SK-N-SH (cell line): Measurements from ENCODE around the gene EIF2B5.

Experiments
- CTCF ChIP-seq: fragments of 200-600 bp; sonication (generic); IDR thresholded peaks from 2 replicates; pipeline ENCODE4 v1.6.1; 2017; ENCODE audit warnings: antibody characterized with exemption, mild to moderate bottlenecking, moderate library complexity
- EP300 ChIP-seq, 2 experiments: IDR thresholded peaks; 2 replicates each; pipeline versions ENCODE4 v1.4.0 to v1.6.1; 2012; ENCODE audit warnings: borderline replicate concordance in 1 of 2, low read depth in 1 of 2, low read length in 1 of 2
- EZH2phosphoT487 ChIP-seq: fragments of 200-600 bp; sonication (generic); IDR thresholded peaks from 2 replicates; pipeline ENCODE4 v1.6.1; 2017; ENCODE audit warnings: low read depth, mixed run types, mild to moderate bottlenecking, antibody characterized with exemption, moderate library complexity, borderline replicate concordance
- FOXJ3 ChIP-seq: sonication (generic); formaldehyde crosslinking; IDR thresholded peaks from 2 replicates; pipeline ENCODE4 v1.5.1; 2020; ENCODE audit warnings: mild to moderate bottlenecking, missing genetic modification reagents
- GABPA ChIP-seq: IDR thresholded peaks from 2 replicates; pipeline ENCODE4 v1.4.0; 2012; ENCODE audit warnings: low read depth, mild to moderate bottlenecking
- JUND ChIP-seq: IDR thresholded peaks from 2 replicates; pipeline ENCODE4 v1.4.0; 2012
- MXI1 ChIP-seq: IDR thresholded peaks from 2 replicates; pipeline ENCODE4 v1.6.1; 2012; ENCODE audit warnings: mild to moderate bottlenecking, low read depth, low read length, improper control_type of control experiment
- NFIC ChIP-seq: IDR thresholded peaks from 2 replicates; pipeline ENCODE4 v1.4.0; 2012; ENCODE audit warnings: borderline replicate concordance
- RAD21 ChIP-seq: IDR thresholded peaks from 2 replicates; pipeline ENCODE4 v1.6.1; 2012; ENCODE audit warnings: mild to moderate bottlenecking, low read length
- TAF1 ChIP-seq: IDR thresholded peaks from 2 replicates; pipeline ENCODE4 v1.6.1; 2012; ENCODE audit warnings: low read depth, mild to moderate bottlenecking, low read length, moderate library complexity, borderline replicate concordance
- TEAD4 ChIP-seq: IDR thresholded peaks from 2 replicates; pipeline ENCODE4 v1.4.0; 2012; ENCODE audit warnings: mild to moderate bottlenecking, borderline replicate concordance; ENCODE audit not compliant: insufficient read depth
- YY1 ChIP-seq: IDR thresholded peaks from 2 replicates; pipeline ENCODE4 v1.4.0; 2012; ENCODE audit warnings: low read depth, mild to moderate bottlenecking
- ZBTB33 ChIP-seq: IDR thresholded peaks from 2 replicates; pipeline ENCODE4 v1.4.0; 2012; ENCODE audit warnings: low read depth, borderline replicate concordance

DNA sequence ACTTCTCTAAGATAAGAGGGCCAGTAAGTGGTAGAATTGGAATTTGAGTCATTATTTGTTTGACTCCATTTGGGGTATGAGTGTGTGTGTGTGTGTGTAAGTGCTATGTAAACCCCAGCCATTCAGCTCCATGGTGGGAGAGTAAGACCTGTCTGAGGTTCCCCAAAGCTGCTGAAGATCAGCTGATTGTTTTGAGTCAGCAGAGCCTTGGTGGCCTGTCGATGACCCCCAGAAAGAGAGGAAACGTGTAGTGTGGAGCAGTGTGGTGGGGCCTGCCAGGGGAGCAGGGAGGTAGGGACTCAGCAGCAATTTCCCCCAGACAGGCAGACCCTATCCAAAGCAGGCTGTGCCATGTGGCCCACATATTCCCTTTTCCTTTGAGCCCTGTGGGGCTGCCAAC lies 25.3 kb downstream of the EIF2B5 start:
- no peak for TF ChIP-seq MXI1
- no peak for TF ChIP-seq YY1
- no peak for TF ChIP-seq CTCF
- no peak for TF ChIP-seq GABPA
- TF ChIP-seq JUND, result no peak
- no peak for TF ChIP-seq RAD21
- no peak for TF ChIP-seq NFIC
- TF ChIP-seq TAF1, result no peak
- no peak for TF ChIP-seq TEAD4
- TF ChIP-seq EZH2phosphoT487, result no peak
- TF ChIP-seq FOXJ3, result no peak
- no peak for TF ChIP-seq ZBTB33
- TF ChIP-seq EP300 (IDR thresholded peaks at IDR 0.05; ENCODE audit: borderline replicate concordance in 1 of 2, low read depth in 1 of 2, low read length in 1 of 2), result no peak
